ENCODE data around the gene TNXB. TPM values are rescaled to one million over a fixed set of nuclear protein-coding genes. Genes with fewer than 3 reads are reported as not detected.

TNXB gene
- total and polyA plus RNA-seq, 2 experiments from 2014 or later, result 2.0 to 6.0 TPM

- no peaks in the 10 kb centered on the region for H4K20me1 ChIP-seq (replicated peaks; ENCODE audit: insufficient read depth)
- Mint-ChIP-seq H3K9me3 (no peaks in the 10 kb centered on the region), H3K4me3 (no peak overlapping the region), H3K4me1 (peaks cover 9% of the 10 kb centered on the region; the same call in 2 of the 3 replicates), H3K36me3 (ENCODE audit: low read depth) (no peaks in the 10 kb centered on the region), H3K27ac (no peak overlapping the region), H3K27me3 (ENCODE audit: insufficient read depth, low read depth, poor library complexity) (peaks cover 5% of the 10 kb centered on the region)
- H3F3A ChIP-seq (replicated peaks; ENCODE audit: low read depth), result 0 out of 2 replicates have a peak, but pooled peaks cover 3% of the 10 kb centered on the region
- peaks cover 7% of the 10 kb centered on the region; the same call in 1 of the 2 replicates for H3K79me2 ChIP-seq (replicated peaks; ENCODE audit: insufficient read depth)
- no peak overlapping the region for H3K4me3 ChIP-seq
- no peak overlapping the region for H2AFZ ChIP-seq
- H3K4me1 ChIP-seq (ENCODE audit: insufficient read depth), result peaks cover 12% of the 10 kb centered on the region
- H3K27ac ChIP-seq (ENCODE audit: low read depth), result no peak overlapping the region
- no peaks in the 10 kb centered on the region for H3K36me3 ChIP-seq (ENCODE audit: insufficient read depth)
- H3K4me2 ChIP-seq, result no peak overlapping the region
- TF ChIP-seq ZNF331 (CRISPR knock-in tag; IDR thresholded peaks at IDR 0.05; ENCODE audit: low read depth) (no peak), CREB1 (CRISPR knock-in tag; IDR thresholded peaks at IDR 0.05; ENCODE audit: low read depth) (no peak), ZNF114 (CRISPR knock-in tag; IDR thresholded peaks at IDR 0.05) (no peak), NANOG (IDR thresholded peaks at IDR 0.05; ENCODE audit: borderline replicate concordance) (no peak), EZH2 (IDR thresholded peaks at IDR 0.05; ENCODE audit: low read depth, unreplicated experiment) (no peak), STAT1 (IDR thresholded peaks at IDR 0.05; ENCODE audit: unreplicated experiment) (no peak), ZNF462 (CRISPR knock-in tag; IDR thresholded peaks at IDR 0.05) (no peak), EZH2phosphoT487 (IDR thresholded peaks at IDR 0.05; ENCODE audit: unreplicated experiment) (no peak), JUNB (IDR thresholded peaks at IDR 0.05; ENCODE audit: unreplicated experiment) (no peak), POLR2AphosphoS5 (IDR thresholded peaks at IDR 0.05; ENCODE audit: low read depth) (no peak), ETS1 (IDR thresholded peaks at IDR 0.05) (no peak), CTCF (conservative IDR thresholded peaks at IDR 0.05; ENCODE audit: low read depth in 2 of 2) (no peak), REST (IDR thresholded peaks at IDR 0.05; ENCODE audit: unreplicated experiment) (no peak)
- H3K9me2 ChIP-seq (ENCODE audit: insufficient read depth), result no peaks in the 10 kb centered on the region
- DNase-seq (ENCODE audit: low spot score) (no peak), ATAC-seq (no peak)
- H3K27me3 ChIP-seq (ENCODE audit: insufficient read depth), result no peaks in the 10 kb centered on the region
Observed at GRCh38 chr6:32133786-32134185, 24.6 kb upstream of the TNXB start.
